GM21423 (cell line): ENCODE results near the gene TSPEAR.
"Not testable (repeated sequence)": the region's sequence is repeated elsewhere in the genome, so short reads cannot be mapped to it uniquely, and the experiment has no call there.

Source experiments
- ATAC-seq: cut with Tn5 transposase; IDR thresholded peaks from one replicate; pipeline ENCODE4 v1.9.1; 2021; ENCODE audit warnings: mild to moderate bottlenecking, moderate library complexity; ENCODE audit not compliant: unreplicated experiment

Gene TSPEAR

DNA sequence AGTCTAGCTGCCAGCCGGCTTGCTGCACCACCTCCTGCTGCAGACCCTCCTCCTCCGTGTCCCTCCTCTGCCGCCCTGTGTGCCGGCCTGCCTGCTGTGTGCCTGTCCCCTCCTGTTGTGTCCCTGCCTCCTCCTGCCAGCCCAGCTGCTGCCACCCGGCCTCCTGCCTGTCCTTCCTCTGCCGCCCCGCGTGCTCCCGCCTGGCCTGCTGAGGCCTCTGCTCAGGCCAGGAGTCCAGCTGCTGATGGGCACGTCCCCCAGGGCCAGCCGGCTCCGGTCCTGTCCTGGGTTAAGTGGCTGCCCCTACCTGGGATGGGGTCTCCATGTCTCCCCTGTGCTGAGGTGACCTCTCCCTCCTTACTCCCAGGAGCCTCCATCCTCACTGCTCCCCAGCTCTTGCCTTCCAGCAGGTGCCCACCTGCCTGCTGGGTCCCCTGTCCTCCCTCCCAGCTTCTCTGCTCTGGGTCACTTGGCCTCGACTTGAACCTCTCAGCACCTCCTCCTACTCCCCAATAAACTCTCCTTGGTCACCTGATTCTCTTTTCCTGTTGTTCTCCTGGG, 98.6 kb downstream of the TSPEAR start:
- no peak for ATAC-seq

DNA sequence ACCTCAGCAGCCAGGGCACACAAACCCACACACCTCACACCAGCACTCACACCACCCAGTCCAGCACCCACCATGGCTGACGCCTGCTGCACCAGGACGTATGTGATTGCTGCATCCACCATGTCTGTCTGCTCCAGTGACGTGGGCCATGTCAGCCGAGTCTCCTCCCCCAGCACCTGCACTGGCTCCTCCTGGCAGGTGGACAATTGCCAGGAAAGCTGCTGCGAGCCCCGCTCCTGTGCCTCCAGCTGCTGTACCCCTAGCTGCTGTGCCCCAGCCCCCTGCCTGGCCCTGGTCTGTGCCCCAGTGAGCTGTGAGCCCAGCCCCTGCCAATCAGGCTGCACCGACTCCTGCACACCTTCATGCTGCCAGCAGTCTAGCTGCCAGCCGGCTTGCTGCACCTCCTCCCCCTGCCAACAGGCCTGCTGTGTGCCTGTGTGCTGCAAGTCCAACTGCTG, 99.3 kb downstream of the TSPEAR start, which contains the start of gene KRTAP10-8:
Gene KRTAP10-8 (plus strand): TSS at position 51 of the 458 bp plus-strand sequence. CDS start 22 bp downstream, at position 73.
- no peak for ATAC-seq

DNA sequence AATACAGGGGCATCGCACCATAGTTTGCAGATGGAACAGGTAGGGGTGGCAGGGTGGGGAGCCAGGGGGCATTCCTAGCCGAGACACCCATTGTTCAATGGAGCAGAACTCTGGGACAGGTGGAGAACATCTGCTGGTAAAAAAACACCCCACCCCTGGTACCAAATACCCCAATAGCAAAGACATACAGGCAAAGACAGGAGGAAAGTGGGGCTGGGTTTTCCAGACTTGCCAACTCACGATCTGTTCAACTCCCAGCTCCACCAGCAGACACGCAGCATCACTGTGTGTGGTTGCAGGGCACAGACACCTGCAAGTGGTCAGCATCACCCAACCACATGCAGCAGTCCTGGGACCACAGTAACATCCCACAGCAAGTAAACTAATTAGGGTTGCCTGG, 99.8 kb downstream of the TSPEAR start:
- ATAC-seq, result no peak

DNA sequence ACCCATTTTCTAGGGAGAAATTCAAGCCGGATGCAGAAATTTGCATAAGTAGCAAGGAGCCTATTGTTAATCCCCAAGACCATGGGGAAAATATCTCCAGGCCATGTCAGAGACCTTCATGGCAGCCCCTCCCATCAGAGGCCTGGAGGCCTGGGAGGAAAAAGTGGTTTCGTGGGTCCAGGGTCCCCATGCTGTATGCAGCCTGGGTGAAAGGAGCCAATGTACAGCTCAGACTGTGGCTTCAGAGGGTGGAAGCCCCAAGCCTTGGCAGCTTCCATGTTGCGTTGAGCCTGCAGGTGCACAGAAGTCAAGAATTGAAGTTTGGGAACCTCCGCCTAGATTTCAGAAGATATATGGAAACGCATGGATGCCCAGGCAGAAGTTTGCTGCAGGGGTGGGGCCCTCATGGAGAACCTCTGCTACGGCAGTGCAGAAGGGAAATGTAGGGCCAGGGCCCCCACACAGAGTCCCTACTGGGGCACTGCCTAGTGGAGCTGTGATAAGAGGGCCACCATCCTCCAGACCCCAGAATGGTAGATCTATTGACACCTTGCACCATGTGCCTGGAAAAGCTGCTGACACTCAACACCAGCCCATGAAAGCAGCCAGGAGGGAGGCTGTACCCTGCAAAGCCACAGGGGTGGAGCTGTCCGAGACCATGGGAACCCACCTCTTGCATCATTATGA, 101.1 kb downstream of the TSPEAR start:
- not testable (repeated sequence) for ATAC-seq

DNA sequence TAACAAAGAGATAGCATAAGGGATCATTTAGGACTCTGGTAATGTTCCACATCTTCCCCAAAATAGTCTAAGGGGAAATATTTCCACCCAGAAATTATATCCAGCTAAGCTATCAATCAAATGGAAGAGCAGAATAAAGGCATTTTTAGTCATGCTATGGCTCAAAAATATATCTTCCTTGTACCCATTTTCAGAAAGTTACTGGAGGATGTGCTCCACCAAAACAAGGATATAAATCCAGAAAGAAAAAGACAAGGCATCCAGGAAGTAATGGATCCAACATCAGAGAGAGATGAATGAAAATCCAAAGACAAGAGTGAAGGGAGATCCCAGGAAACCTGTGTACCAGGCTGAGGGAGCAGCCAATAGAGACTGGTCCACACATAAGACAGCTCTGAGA, 102.2 kb downstream of the TSPEAR start:
- ATAC-seq, result no peak

DNA sequence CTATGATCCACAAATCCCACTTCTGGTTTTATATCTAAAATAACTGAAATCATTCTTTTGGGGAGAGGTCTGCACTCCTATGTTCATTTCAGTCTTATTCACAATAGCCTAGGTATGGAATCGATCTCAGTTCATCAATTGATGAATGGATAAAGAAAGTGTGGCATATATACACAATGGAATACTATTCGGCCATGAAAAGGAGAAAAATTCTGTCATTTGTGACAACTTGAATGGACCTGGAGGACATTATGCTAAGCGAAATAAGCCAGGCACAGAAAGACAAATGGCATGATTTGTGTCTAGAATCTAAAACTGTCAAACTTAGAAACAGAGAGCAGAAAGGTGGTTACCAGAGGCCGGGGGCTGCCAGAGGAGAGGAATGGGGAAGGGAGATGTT, 104.9 kb downstream of the TSPEAR start:
- ATAC-seq, result no peak

DNA sequence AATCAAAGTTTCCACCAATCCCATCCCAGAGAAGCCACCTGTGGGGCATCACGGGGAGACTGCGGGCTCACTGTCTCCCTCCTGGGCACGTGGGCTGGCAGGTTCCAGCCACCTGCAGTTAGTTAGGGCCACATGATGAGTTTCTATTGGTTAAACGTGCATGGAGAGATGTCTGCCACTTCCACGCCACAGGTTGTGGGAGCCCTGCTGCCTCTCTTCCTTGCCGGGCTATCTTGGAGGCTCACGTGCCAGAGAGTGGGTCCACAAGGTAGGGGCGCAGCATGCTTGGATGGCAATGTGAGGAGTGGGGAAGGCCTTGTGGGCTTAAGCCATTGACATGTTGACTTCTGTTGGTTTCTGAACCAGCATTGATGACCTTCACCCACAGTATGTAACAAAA, 107.5 kb downstream of the TSPEAR start:
- ATAC-seq, result no peak

DNA sequence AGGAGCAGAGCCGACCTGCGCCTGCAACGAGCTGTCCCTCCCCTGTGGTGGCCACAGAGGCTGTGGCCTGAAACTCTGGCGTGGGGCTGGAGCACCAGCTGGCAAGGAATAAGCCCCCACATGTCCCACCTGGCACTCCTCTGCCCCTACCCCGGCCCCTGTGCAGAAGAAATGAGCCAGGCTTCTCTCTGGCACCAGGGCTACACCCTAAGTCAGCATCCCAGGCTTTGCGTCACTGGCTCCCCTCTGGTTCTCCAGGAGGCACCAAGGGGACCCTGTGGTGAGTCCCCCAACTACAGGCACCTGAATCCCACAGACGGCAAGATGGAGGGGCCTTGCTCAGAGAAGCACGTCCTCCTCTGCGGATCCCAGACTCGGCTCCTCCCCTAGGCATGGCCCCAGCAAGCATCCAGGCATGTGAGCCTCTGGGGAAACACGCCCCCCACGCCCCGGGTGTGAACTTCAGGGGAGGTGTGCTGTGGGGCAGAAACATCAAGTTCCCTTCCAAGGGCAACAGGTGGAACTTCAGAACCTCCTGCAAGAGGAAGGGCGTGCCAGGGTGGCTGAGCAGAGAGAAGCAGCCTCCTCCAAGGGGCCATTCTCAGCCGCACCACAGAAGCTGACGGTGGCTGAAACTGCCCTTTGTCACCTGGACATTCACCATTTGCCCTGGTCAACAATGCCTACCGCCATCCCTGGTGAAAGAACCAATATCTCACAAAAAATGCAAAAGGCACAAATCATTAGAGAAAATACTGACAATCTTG, 108.1 kb downstream of the TSPEAR start:
- no peak for ATAC-seq

DNA sequence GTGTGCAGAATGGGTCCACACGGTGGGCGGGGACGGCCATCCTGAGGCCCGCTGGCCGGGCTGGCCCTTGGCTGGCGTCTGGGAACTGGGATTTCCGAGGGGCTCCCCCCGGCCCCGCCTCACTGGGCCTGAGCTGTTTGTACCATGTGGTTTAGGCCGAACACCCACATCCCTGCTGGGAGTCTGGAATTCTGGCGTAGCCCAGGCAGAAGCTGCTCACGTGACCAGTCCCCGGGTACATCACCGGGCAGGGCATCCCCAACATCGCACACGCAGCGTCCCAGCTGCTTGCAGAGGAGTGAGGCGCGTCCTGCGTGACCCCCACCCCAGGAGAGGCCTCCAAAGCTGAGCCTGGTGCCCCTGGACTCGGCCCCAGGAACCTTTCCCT, 108.9 kb downstream of the TSPEAR start:
- no peak for ATAC-seq

DNA sequence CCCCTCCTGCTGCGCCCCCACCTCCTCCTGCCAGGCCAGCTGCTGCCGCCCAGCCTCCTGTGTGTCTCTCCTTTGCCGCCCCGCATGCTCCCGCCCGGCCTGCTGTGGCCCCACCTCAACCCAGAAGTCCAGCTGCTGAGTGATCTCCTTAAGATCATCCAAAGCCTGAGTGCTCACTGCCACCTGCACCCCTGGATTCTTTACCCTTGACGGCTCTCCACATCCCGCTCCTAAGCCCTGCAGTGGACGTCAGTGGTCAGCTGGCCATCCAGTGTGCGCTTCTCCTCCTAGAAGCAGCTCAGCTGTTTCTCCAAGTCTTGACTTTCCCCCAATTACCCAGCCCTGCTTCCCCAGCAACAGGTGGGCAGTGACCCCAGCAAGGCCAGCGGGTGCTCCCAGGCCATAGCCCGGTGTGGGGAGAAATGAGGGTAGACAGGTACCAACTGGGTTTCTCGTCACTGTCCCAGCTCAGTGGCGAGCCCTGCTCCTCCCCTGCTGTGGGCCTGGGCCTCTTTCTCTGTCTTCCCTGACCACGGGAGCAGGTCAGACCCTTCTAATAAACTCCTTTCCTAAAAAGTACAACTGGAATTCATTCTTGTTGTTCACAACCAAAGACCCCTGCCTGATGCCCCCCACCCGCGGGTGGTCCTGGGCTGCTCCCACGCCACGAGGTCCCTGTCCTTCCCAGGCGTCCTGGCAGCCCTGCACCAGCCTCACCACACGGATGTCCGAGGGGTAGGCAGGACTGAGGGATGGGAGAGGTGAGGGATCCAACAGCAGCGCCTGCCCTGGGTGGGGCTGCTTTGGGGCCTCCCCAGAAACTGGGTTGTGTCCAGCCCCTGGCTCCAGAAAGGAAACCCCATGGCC, 109.5 kb downstream of the TSPEAR start:
- no peak for ATAC-seq

DNA sequence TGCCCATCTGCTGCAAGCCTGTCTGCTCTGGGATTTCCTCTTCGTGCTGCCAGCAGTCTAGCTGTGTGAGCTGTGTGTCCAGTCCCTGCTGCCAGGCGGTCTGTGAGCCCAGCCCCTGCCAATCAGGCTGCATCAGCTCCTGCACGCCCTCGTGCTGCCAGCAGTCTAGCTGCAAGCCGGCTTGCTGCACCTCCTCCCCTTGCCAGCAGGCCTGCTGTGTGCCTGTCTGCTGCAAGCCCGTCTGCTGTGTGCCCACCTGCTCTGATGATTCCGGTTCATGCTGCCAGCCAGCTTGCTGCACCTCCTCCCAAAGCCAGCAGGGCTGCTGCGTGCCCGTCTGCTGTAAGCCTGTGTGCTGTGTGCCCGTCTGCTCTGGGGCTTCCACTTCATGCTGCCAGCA, 110.3 kb downstream of the TSPEAR start:
- not testable (repeated sequence) for ATAC-seq

DNA sequence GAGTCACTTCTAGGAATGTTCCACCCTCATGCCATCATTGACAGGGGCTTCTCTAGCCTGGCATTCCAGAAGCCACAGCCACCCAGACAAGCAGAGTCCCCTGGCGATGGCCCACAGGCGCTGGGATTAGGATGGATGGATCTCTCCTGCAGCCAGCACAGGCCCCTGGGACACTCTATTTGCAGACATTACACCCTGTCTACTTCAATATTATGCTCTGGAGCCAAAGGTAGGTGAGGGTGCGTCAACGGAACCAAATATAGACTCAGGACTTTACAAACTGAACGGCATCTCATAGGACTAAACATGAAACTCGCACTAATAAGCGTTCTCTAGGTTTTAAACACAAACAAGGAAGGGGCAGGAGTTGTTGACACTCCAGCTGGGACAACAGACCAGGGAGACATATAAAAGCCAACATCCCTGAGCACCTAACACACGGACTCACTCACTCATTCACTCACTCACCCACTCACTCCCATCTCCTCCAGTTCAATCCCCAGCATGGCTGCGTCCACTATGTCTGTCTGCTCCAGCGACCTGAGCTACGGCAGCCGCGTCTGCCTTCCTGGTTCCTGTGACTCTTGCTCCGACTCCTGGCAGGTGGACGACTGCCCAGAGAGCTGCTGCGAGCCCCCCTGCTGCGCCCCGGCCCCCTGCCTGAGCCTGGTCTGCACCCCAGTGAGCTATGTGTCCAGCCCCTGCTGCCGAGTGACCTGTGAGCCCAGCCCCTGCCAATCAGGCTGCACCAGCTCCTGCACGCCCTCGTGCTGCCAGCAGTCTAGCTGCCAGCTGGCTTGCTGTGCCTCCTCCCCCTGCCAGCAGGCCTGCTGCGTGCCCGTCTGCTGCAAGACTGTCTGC, 111.0 kb downstream of the TSPEAR start, which contains the start of gene KRTAP10-7:
Gene KRTAP10-7 (plus strand): TSS at position 480 of the 861 bp plus-strand sequence. CDS start 25 bp downstream, at position 505.
- ATAC-seq, result not testable (repeated sequence)

DNA sequence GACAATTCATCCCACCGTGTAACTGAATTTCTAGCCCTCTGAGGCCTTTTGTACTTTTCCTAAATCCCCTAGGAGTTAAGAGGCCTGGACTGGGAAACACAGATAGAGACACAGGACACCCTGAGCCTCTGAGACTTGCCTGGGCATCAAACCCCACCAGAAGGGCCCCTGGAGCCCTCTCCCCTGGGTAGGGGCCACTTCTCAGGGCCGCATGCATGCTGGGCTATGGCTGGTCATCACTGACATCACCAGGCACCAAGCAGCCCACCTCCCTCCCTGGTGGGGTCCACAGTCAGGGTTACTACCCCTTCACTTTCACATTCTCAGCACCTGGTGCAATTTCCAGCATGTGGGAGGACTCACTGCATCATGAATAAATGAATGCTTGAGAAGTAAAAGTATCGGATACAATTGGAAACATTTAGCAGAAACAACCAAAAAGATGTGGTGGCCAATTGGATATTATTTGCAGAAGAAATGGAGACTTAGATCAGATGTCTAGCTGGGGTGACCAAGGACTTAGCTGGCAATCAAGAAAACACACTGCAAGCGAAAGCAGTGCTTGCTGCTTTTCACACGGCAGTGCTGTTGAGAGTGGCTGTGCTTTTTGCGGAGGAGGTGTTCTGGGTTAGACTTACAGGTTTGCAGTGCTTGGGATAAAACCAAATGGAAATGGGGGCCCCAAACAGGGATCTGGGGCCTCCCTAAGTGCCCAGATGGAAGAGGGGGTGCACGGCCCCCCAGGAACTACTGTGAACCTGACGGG, 111.9 kb downstream of the TSPEAR start:
- ATAC-seq, result no peak

DNA sequence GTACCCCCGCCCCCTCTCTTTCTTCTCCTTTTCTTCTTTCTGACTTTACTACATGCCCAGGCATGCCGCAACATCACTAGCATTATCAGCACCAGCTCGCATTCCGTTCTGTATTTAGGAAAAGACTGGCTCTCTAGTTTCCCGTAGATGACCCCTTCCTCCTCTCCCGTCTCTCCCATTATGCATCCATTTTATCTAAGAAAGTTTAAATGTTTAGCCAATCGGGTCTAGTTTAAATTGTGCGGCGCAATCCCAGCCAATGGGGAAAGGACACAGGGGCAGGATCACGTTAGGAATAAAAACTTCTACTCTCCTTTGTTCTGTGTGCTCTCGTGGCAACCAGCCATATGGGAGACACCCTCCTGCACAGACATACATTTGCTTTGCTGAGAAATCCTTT, 113.3 kb downstream of the TSPEAR start:
- ATAC-seq, result no peak

DNA sequence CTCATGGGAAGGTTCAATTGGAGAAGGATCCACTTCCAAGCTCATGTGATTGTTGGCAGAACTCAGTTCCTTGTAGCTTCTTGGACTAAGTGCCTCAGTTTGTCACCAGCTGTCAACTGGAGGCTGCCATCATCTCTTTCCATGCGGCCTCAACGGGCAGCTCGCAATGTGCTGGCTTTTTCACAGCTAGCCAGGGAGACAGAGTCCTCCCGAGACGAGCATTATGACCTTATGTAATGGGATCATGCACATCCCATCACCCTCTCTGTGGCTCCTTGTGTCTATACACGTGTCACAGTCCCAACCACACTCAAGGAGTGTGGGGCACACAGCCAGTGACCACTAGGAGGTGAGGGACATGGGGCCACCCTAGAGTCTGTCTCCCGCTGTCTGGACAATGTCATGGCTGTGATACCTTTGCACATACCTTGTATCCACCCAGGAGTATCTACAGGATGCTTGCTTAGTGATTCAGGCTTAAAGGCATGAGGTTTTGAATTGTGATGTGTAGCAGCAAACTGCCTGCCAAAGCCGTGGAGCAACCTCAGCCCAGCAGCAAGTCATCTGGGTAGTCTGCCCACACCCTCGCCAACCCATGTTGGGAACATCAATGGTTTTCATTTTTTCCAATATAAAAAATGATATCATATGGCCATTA, 115.2 kb downstream of the TSPEAR start:
- ATAC-seq, result no peak

DNA sequence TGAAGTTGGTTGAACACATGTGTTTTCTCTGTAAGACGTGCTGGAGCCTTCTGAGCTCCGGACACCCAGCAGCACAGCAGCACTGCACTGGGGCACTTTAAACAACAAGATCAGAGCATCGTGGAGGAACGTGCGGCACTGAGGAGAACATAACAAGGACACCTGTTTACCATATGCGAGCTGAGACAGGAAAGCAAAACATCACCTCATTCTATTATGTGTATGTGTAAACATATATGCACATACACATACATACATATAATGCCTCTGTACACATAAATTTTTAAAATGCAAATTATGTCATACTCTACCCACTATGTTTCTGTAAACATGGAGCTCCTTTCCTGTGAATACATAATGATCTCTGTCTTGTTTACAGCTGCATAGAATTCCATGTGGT, 115.8 kb downstream of the TSPEAR start:
- ATAC-seq, result no peak

DNA sequence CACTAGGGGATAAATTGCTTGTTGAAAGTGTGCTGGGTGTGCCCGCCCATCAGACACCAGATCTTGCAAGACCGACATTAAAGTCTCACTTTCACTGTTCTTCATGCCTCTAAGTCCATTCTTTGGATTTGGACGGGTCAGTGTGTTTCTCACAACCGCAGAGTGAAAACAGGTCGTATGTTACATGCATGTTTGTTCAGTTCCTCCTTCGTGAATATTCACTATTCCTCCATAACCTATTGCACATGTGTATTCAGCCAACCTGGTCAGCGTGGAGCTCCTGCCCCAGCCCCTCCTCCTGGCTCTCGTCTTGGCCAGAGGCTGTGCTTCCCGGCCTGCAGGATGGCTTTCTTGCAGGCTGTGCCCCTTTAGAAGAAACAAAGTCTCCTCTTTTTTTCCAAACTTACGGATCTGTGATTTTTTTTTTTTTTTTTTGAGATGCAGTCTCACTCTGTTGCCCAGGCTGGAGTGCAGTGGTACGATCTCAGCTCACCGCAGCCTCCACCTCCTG, 116.9 kb downstream of the TSPEAR start:
- no peak for ATAC-seq

DNA sequence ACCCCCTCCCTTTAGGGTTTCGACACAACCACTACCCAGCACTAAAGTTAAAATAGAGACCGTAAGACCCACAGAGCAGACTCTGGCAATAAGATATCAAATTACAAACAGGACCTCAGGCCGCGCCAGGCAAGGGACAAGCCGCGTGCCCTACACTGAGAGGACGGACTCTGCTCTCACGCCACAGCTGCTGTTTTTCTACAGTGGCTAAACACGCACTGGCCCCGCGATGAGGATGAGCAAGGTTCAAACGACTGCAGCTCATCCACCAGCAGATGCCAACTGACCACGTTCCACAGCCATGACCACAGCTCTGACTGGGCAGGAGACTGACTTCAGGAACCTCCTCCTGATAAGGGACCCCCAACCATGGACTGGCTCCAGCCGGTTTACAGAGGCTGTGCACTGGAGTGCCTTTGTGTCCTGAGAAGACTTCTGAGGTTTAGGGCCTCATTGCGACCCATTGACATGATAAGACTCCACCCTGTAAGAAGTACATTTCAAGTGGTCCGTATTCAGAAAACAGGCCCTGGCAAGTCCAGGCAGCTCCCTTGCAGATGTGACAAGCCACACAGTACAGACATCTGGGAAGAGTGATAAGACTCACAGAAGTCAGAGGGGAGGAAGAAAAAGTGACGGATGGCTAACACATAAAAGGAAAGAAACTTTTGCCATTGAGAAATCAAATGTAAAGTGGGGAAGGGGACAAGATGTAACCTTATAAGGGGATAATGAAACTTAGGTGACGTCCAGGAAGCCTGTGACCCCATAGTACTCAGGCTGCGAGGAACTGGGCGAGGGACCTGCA, 117.6 kb downstream of the TSPEAR start:
- ATAC-seq, result no peak
